SK-N-SH (cell line): ENCODE measurements around the gene TMEM151A. TPM values are rescaled to one million over a fixed set of nuclear protein-coding genes. Genes with fewer than 3 reads are reported as not detected.

Source experiments
- CTCF ChIA-PET: fragments of 300-600, 350-600 bp; formaldehyde crosslinking; extraction: SDS; loops from one replicate; lab custom pipeline; 2021; lab: Yijun Ruan, JAX
- POLR2A ChIA-PET: fragments of 350-600 bp; sonication (Branson Sonifier 250); formaldehyde crosslinking; extraction: SDS; loops from one replicate; lab custom pipeline; 2020; ENCODE audit warnings: antibody characterized with exemption, inconsistent platforms; lab: Yijun Ruan, JAX
- DNase-seq: peaks from one replicate; pipeline ENCODE4 v3.0.0; 2012
- H2AFZ ChIP-seq: fragments of 200-600 bp; sonication (generic); 2 replicates; pipeline ENCODE4 v1.8.1; 2016; ENCODE audit warnings: antibody characterized with exemption, mild to moderate bottlenecking, low read depth
- H3F3A ChIP-seq: fragments of 200-600 bp; sonication (generic); replicated peaks from 2 replicates; pipeline ENCODE3; 2016; ENCODE audit warnings: antibody characterized with exemption, mild to moderate bottlenecking; ENCODE audit not compliant: insufficient read depth
- H3K27ac ChIP-seq, 2 experiments: fragments of 200-500 bp in 1 of 2; fragments of 200-600 bp in 1 of 2; sonication (Bioruptor generic) in 1 of 2; sonication (generic), shearing (Covaris generic) in 1 of 2; 2 replicates each; pipeline versions ENCODE4 v1.5.1 to v1.6.1; 2014 to 2016; ENCODE audit warnings: low read depth in 2 of 2, inconsistent platforms in 1 of 2, low read length in 1 of 2, mild to moderate bottlenecking in 1 of 2, mixed read lengths in 1 of 2
- H3K27me3 ChIP-seq: fragments of 200-600 bp; sonication (generic), shearing (Covaris generic); 2 replicates; pipeline ENCODE4 v1.6.1; 2016; ENCODE audit warnings: mixed run types; ENCODE audit not compliant: insufficient read depth
- H3K36me3 ChIP-seq, 2 experiments: fragments of 200-500 bp in 1 of 2; fragments of 200-600 bp in 1 of 2; sonication (Bioruptor generic) in 1 of 2; sonication (generic) in 1 of 2; replicated peaks in 1 of 2; 2 replicates each; pipeline versions ENCODE3 to v1.5.1; 2014 to 2016; ENCODE audit warnings: low read length in 1 of 2, mild to moderate bottlenecking in 1 of 2; ENCODE audit not compliant: insufficient read depth in 2 of 2, control insufficient read depth in 1 of 2
- H3K4me1 ChIP-seq, 2 experiments: fragments of 200-500 bp in 1 of 2; fragments of 200-600 bp in 1 of 2; sonication (Bioruptor generic) in 1 of 2; sonication (generic), shearing (Covaris generic) in 1 of 2; 2 replicates each; pipeline versions ENCODE4 v1.5.1 to v1.6.1; 2014 to 2016; ENCODE audit warnings: low read depth in 1 of 2, low read length in 1 of 2, mixed run types in 1 of 2; ENCODE audit not compliant: insufficient read depth in 2 of 2, control insufficient read depth in 1 of 2
- H3K4me2 ChIP-seq: fragments of 200-600 bp; sonication (generic), shearing (Covaris generic); 2 replicates; pipeline ENCODE4 v1.6.1; 2017; ENCODE audit warnings: mixed run types
- H3K4me3 ChIP-seq, 2 experiments: fragments of 200-500 bp in 1 of 2; fragments of 200-600 bp in 1 of 2; sonication (Bioruptor generic) in 1 of 2; sonication (generic), shearing (Covaris generic) in 1 of 2; 2 replicates each; pipeline versions ENCODE4 v1.5.1 to v1.8.1; 2014 to 2016; ENCODE audit warnings: low read depth in 2 of 2, inconsistent platforms in 1 of 2, low read length in 1 of 2, mild to moderate bottlenecking in 1 of 2, mixed read lengths in 1 of 2, moderate library complexity in 1 of 2
- H3K79me2 ChIP-seq: fragments of 200-600 bp; sonication (generic); 2 replicates; pipeline ENCODE4 v1.8.1; 2017; ENCODE audit warnings: mild to moderate bottlenecking; ENCODE audit not compliant: insufficient read depth
- H3K9ac ChIP-seq: fragments of 200-600 bp; sonication (generic); 2 replicates; pipeline ENCODE4 v1.6.1; 2017; ENCODE audit warnings: mixed run types
- H3K9me2 ChIP-seq: fragments of 200-600 bp; sonication (generic); 2 replicates; pipeline ENCODE4 v1.6.1; 2017; ENCODE audit warnings: mixed run types
- H3K9me3 ChIP-seq: fragments of 200-600 bp; sonication (generic); 2 replicates; pipeline ENCODE4 v1.6.1; 2017; ENCODE audit warnings: mixed run types, mild to moderate bottlenecking, moderate library complexity
- H4K20me1 ChIP-seq: fragments of 200-600 bp; sonication (generic); 2 replicates; pipeline ENCODE4 v1.6.1; 2017; ENCODE audit warnings: mild to moderate bottlenecking, mixed run types; ENCODE audit not compliant: insufficient read depth
- ELF1 ChIP-seq: IDR thresholded peaks from 2 replicates; pipeline ENCODE4 v1.4.0; 2012
- EP300 ChIP-seq, 2 experiments: IDR thresholded peaks; 2 replicates each; pipeline versions ENCODE4 v1.4.0 to v1.6.1; 2012; ENCODE audit warnings: borderline replicate concordance in 1 of 2, low read depth in 1 of 2, low read length in 1 of 2
- FOXJ3 ChIP-seq: sonication (generic); formaldehyde crosslinking; IDR thresholded peaks from 2 replicates; pipeline ENCODE4 v1.5.1; 2020; ENCODE audit warnings: mild to moderate bottlenecking, missing genetic modification reagents
- GABPA ChIP-seq: IDR thresholded peaks from 2 replicates; pipeline ENCODE4 v1.4.0; 2012; ENCODE audit warnings: low read depth, mild to moderate bottlenecking
- GATA2 ChIP-seq: sonication (generic); formaldehyde crosslinking; IDR thresholded peaks from 2 replicates; pipeline ENCODE4 v1.5.0; 2020; ENCODE audit warnings: mild to moderate bottlenecking, missing genetic modification reagents
- MEF2A ChIP-seq: IDR thresholded peaks from 2 replicates; pipeline ENCODE4 v1.4.0; 2012; ENCODE audit warnings: low read depth, borderline replicate concordance
- POLR2AphosphoS5 ChIP-seq: IDR thresholded peaks from 2 replicates; pipeline ENCODE4 v1.6.1; 2012; ENCODE audit warnings: low read depth, low read length
- SIN3A ChIP-seq: IDR thresholded peaks from 2 replicates; pipeline ENCODE4 v1.6.1; 2012; ENCODE audit warnings: low read depth, mild to moderate bottlenecking, low read length, moderate library complexity, borderline replicate concordance
- SMC3 ChIP-seq: IDR thresholded peaks from 2 replicates; pipeline ENCODE4 v1.6.1; 2012; ENCODE audit warnings: low read depth, low read length, improper control_type of control experiment
- TCF12 ChIP-seq: IDR thresholded peaks from 2 replicates; pipeline ENCODE4 v1.4.0; 2012
- TEAD4 ChIP-seq: IDR thresholded peaks from 2 replicates; pipeline ENCODE4 v1.4.0; 2012; ENCODE audit warnings: mild to moderate bottlenecking, borderline replicate concordance; ENCODE audit not compliant: insufficient read depth
- WGBS: methylation state at CpG from one replicate; pipeline ENCODE4 v1.1.6; 2017; ENCODE audit warnings: low lambda C conversion rate; 5-methylcytosine and 5-hydroxymethylcytosine counted together
- polyA plus RNA-seq, 3 experiments: library from polyadenylated mRNA; depleted of rRNA; stranded (reverse); fragments of >200 nt; gene quantifications; 2 replicates each; pipeline ENCODE4 v1.2.3, GENCODE V29; 2012
- TF ChIP-seq, protein P1 (sequence below): IDR thresholded peaks from 2 replicates; pipeline ENCODE4 v1.4.0; 2012; ENCODE audit warnings: low read depth, borderline replicate concordance
- TF ChIP-seq, protein P2 (sequence below): fragments of 200-600 bp; sonication (generic); IDR thresholded peaks from 2 replicates; pipeline ENCODE4 v1.6.1; 2017; ENCODE audit warnings: antibody characterized with exemption, mild to moderate bottlenecking, moderate library complexity
- TF ChIP-seq, protein P3 (sequence below): fragments of 150-350 bp; IDR thresholded peaks from 2 replicates; pipeline ENCODE4 v1.6.1; 2017; ENCODE audit warnings: antibody characterized with exemption, low read length, low read depth, borderline replicate concordance
- TF ChIP-seq, protein P4 (sequence below): IDR thresholded peaks from 2 replicates; pipeline ENCODE4; 2012

TMEM151A gene
- polyA plus RNA-seq, 1 of the 3 experiments (the other 2 are of a cell fraction): 0.35 TPM

DNA sequence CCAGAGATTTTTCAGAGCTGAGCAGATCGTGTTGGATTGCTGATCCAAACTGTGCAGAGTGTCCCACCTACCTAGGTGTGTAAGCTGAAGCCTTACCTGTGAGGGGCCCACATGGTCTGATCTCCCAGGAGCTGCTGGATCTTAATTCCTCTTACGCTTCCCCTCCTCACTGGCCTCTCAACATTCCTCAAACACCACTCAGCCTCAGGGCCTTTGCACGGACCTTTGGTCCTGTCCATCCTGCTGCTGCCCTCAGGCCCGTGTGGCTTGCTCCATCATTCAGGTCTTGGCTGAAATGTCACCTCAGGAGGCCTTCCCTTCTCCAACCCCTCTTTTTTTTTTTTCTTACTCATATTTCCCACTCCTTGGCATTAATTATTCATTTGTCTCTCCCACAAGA is 44.4 kb upstream of the TMEM151A start (continued):
- TF ChIP-seq, protein P1, sequence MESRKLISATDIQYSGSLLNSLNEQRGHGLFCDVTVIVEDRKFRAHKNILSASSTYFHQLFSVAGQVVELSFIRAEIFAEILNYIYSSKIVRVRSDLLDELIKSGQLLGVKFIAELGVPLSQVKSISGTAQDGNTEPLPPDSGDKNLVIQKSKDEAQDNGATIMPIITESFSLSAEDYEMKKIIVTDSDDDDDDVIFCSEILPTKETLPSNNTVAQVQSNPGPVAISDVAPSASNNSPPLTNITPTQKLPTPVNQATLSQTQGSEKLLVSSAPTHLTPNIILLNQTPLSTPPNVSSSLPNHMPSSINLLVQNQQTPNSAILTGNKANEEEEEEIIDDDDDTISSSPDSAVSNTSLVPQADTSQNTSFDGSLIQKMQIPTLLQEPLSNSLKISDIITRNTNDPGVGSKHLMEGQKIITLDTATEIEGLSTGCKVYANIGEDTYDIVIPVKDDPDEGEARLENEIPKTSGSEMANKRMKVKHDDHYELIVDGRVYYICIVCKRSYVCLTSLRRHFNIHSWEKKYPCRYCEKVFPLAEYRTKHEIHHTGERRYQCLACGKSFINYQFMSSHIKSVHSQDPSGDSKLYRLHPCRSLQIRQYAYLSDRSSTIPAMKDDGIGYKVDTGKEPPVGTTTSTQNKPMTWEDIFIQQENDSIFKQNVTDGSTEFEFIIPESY: no peak
- TF ChIP-seq POLR2AphosphoS5 (no peak), MEF2A (no peak), EP300 (IDR thresholded peaks at IDR 0.05; ENCODE audit: borderline replicate concordance in 1 of 2, low read depth in 1 of 2, low read length in 1 of 2) (no peak)

DNA sequence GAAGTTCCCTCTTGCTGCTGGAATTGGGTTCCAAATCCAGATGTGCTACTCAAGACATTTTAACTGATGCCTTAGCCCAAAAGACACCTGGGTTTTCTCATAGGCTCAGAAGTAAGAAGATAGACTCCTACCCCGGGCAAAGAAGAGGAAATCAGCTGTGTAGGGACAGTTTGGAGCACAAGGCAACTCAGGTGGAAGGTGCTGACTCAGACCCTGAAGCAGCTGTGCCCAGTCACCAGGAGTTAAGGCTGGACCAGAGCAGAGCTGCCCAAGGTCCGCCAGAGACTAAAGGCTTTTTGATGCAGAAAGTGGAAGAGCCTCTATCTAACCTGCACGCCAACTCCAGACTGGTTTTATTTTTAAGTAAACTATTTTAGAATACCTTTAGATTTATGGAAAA is 43.9 kb upstream of the TMEM151A start:
- Histone ChIP-seq H3K27me3 (no peaks in the 10 kb centered on the region), H3K9me2 (no peaks in the 10 kb centered on the region), H3K9ac (no peak overlapping the region), H3K4me1 (peaks cover 0 to 5% of the 10 kb centered on the region in 2 experiments; a peak in 1 of 4 replicates), H3K36me3 (peaks cover 19 to 56% of the 10 kb centered on the region in 2 experiments), H3F3A (peaks cover 3% of the 10 kb centered on the region)
- POLR2A ChIA-PET: no interaction called here
- no peak for DNase-seq
- TF ChIP-seq, protein P2, sequence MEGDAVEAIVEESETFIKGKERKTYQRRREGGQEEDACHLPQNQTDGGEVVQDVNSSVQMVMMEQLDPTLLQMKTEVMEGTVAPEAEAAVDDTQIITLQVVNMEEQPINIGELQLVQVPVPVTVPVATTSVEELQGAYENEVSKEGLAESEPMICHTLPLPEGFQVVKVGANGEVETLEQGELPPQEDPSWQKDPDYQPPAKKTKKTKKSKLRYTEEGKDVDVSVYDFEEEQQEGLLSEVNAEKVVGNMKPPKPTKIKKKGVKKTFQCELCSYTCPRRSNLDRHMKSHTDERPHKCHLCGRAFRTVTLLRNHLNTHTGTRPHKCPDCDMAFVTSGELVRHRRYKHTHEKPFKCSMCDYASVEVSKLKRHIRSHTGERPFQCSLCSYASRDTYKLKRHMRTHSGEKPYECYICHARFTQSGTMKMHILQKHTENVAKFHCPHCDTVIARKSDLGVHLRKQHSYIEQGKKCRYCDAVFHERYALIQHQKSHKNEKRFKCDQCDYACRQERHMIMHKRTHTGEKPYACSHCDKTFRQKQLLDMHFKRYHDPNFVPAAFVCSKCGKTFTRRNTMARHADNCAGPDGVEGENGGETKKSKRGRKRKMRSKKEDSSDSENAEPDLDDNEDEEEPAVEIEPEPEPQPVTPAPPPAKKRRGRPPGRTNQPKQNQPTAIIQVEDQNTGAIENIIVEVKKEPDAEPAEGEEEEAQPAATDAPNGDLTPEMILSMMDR: no peak
- no peak for TF ChIP-seq GABPA
- TF ChIP-seq, protein P3, sequence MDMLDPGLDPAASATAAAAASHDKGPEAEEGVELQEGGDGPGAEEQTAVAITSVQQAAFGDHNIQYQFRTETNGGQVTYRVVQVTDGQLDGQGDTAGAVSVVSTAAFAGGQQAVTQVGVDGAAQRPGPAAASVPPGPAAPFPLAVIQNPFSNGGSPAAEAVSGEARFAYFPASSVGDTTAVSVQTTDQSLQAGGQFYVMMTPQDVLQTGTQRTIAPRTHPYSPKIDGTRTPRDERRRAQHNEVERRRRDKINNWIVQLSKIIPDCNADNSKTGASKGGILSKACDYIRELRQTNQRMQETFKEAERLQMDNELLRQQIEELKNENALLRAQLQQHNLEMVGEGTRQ: no peak
- TF ChIP-seq GATA2 (CRISPR knock-in tag): no peak
- TF ChIP-seq SMC3: no peak
- TF ChIP-seq FOXJ3: no peak
- TF ChIP-seq MEF2A: no peak
- TF ChIP-seq TCF12: no peak
- no peak for TF ChIP-seq SIN3A
- TF ChIP-seq ELF1: no peak
- TF ChIP-seq, protein P4, sequence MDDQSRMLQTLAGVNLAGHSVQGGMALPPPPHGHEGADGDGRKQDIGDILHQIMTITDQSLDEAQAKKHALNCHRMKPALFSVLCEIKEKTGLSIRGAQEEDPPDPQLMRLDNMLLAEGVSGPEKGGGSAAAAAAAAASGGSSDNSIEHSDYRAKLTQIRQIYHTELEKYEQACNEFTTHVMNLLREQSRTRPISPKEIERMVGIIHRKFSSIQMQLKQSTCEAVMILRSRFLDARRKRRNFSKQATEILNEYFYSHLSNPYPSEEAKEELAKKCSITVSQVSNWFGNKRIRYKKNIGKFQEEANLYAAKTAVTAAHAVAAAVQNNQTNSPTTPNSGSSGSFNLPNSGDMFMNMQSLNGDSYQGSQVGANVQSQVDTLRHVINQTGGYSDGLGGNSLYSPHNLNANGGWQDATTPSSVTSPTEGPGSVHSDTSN: no peak
- TF ChIP-seq POLR2AphosphoS5: no peak
- TF ChIP-seq TEAD4: no peak
- TF ChIP-seq, all 33 proteins: peak for 0
- Histone ChIP-seq H4K20me1 (no peaks in the 10 kb centered on the region), H3K79me2 (no peaks in the 10 kb centered on the region), H3K4me3 (no peak overlapping the region), H3K27ac (no peak overlapping the region), H3K9me3 (no peaks in the 10 kb centered on the region), H2AFZ (no peak overlapping the region), H3K4me2 (no peak overlapping the region)
- CTCF ChIA-PET: interaction anchor here (1.6 kb wide), 1 partner anchor 25 kb away, joined by 6 read pairs; no protein-coding TSS in a partner anchor
- WGBS: 77% methylated on average over 3 of the region's 3 CpGs
